T47D (cell line): ENCODE results near the gene IFIH1.

Experiments used
- DNase-seq, 2 experiments: peaks; one replicate each; pipeline versions ENCODE4 v3.0.0 to v3.0.0-alpha.2; 2011 to 2012; ENCODE audit warnings: low read depth in 1 of 2, low spot score in 1 of 2
- JUND ChIP-seq: IDR thresholded peaks from 2 replicates; pipeline ENCODE4 v1.6.1; 2012; ENCODE audit warnings: low read depth
- in situ Hi-C: cut with HindIII; loops from 2 replicates; pipeline ENCODE4 v1.10.0; 2016; ENCODE audit warnings: low sequenced_read_pairs, low pct_unique_long_range_greater_than_20kb

IFIH1 gene

GRCh38 chr2:162298669-162299335 lies 19.7 kb downstream of the IFIH1 start:
- in situ Hi-C loops, result no loop called here
- no peak for TF ChIP-seq JUND
- no peak for DNase-seq

DNA sequence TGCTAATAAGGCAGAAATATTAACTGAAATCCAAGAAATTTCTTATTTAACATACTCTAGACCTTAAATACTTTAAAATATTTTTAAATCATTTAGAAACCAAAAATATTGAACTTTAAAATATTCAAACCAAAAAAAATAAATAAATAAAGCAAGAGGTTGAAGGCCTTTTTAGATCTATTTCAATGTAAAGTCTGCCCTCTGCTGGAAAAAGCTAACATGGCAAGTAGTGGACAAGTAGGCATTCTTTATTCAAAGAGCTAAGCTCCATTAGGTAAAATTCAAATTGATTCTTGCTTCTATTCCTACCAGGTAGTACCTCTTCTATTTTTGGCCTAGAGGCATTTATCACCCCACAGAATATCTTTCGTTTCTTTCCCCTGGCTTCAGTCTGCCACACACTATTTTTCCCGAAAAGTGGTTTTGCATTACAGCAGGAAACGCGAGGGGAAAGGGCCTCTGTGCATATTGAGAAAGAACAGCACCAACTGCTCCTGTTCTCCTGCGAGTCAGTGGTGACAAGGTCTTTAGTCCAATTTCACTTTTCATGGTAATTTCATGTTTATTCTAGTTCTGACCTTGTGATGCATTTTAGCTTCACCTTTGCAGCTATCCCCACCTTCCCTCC lies 20.4 kb downstream of the IFIH1 start:
- TF ChIP-seq JUND, result no peak
- peak in 1 of 2 experiments; percentile 77 for DNase-seq
- in situ Hi-C loops, result no loop called here

GRCh38 chr2:162295009-162295408 lies 23.5 kb downstream of the IFIH1 start:
- in situ Hi-C loops, result no loop called here
- TF ChIP-seq JUND, result no peak
- DNase-seq, result no peak

DNA sequence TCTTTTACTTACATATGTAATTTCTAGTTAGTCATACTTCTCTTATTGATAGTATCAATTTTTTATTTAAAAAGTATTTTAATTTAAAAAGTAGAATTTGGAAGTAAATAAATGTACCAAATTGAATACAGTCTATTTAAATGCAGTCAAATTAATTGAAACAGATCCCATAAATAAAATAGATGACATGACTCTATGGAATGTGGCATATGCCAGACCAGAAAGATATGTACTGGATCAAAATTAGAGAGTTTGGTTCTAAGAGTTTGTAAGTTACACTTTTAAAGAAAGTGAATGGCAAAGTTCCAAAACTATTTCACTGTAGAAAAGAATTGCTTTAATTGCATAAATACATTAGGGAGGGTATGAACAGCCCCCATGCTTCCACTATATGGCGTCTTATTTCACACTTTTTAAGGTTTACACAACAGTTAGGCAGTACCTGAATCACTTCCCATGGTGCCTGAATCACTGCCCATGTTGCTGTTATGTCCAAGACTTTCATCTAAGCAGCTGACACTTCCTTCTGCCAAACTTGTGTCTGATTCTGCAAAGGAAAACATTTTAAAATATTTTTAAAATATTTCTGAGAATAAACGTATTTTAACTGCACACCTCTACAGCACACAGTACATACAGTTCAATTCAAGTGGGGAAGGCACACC lies 25.2 kb downstream of the IFIH1 start:
- in situ Hi-C loops, result no loop called here
- no peak for DNase-seq
- TF ChIP-seq JUND, result no peak

GRCh38 chr2:162291748-162292147 lies 26.7 kb downstream of the IFIH1 start:
- in situ Hi-C loops, result no loop called here
- no peak for TF ChIP-seq JUND
- no peak for DNase-seq

DNA sequence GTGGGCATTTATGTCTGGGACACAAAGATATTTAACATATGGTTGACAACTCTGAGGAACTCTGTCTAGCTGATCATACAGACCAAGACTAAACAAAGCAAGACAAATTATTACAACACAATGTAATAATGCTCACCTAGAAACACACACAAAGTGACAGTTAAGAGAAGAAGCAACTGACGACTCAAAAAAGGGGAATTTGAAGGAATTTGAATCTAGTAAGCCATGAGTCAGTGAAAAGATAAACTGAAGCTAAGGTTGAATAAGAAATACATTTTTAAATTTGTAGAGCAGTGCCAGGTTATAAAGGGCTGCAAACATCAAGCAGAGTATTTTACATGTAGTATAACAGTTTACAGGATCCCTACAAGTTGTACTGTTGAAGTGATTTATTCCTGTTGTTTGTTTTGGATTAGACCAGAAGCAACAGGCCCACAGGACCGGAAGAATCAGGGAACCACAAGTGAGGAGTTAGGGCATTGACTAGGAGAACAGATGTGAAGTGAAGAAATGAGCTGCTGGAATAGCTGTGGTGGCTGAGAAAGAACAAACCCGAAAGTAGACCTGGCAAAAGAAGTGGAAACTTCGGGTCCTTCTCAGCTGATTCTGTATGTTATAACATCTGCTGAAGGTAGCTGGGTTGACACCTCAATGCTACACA lies 35.6 kb downstream of the IFIH1 start:
- in situ Hi-C loops, result no loop called here
- no peak for DNase-seq
- TF ChIP-seq JUND, result no peak

- no peak for DNase-seq
- in situ Hi-C loops, result no loop called here
- TF ChIP-seq JUND, result no peak
Observed at GRCh38 chr2:162280654-162281053, 37.8 kb downstream of the IFIH1 start.

GRCh38 chr2:162277381-162277780 lies 41.1 kb downstream of the IFIH1 start:
- TF ChIP-seq JUND, result no peak
- no peak for DNase-seq
- in situ Hi-C loops, result no loop called here

DNA sequence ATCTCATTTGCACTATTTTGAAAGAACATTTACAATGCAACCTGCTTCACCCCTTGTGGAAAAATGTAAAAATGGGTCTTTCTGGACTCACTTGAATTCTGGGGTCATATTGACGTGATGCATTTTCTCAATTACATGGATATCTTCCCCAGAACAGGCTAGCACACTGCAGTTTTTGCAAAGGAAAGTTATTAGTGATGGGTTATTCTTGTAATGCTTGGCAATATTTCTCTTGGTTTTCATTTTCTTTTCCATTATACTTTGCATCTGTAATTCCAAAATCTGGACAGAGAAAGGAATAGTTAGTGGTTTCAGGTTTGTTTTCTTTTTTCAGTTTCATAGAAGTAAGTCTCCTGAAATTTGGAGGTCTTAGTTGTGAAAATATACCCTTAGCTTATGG lies 50.5 kb downstream of the IFIH1 start:
- TF ChIP-seq JUND, result no peak
- no peak for DNase-seq
- in situ Hi-C loops, result no loop called here

DNA sequence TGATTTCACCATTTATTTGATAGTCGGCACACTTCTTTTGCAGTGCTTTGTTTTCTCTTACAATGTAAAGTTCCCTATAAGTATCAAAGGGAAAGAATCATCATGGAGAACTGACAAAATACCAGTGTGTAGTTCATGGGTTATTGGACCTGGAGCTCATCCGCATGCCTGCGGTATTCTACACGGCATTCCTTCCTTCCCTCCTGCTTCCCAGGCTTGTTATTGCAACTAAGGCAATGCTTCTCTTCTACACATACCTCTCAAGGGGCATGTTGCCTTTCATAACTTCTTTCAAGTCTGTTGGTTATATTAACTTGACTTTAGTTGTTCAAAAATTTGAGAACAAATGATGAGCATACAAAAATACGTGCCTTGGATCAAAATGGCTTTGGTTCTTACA lies 51.0 kb downstream of the IFIH1 start:
- in situ Hi-C loops, result no loop called here
- TF ChIP-seq JUND, result no peak
- no peak for DNase-seq

DNA sequence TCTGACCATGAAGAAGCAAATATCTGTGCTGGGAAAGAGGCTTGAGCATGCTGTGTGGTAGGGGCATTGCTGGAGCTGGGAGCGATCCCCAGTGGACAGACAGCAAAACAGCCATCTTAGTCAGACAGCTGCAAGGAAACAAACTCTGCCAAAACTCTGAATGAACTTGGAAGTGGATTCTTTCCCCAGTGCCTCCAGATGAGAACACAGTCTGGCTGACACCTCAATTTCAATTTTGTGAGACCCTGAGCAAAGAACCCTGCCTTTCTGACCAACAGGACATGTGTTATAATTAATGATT lies 52.1 kb downstream of the IFIH1 start:
- no peak for DNase-seq
- in situ Hi-C loops, result no loop called here
- no peak for TF ChIP-seq JUND

- TF ChIP-seq JUND, result no peak
- in situ Hi-C loops, result no loop called here
- DNase-seq, result no peak
Observed at GRCh38 chr2:162265666-162266459, 52.6 kb downstream of the IFIH1 start.
